HG03175 (cell line): Measurements from ENCODE around the gene DEFB129.
"Not testable (repeated sequence)": the region's sequence is repeated elsewhere in the genome, so short reads cannot be mapped to it uniquely, and the experiment has no call there.

Experiments
- ATAC-seq: cut with Tn5 transposase; IDR thresholded peaks from one replicate; pipeline ENCODE4 v1.9.1; 2021; ENCODE audit warnings: mild to moderate bottlenecking, moderate library complexity; ENCODE audit not compliant: unreplicated experiment

Gene DEFB129

GRCh38 chr20:251354-251753 lies 24.3 kb downstream of the DEFB129 start:
- ATAC-seq = no peak

GRCh38 chr20:252801-253200 lies 25.7 kb downstream of the DEFB129 start:
- ATAC-seq = no peak

GRCh38 chr20:253447-253846 lies 26.4 kb downstream of the DEFB129 start:
- ATAC-seq = not testable (repeated sequence)

- ATAC-seq = no peak
These were observed 30.4 kb downstream of the DEFB129 start, which contains the start of gene DEFB132 for GRCh38 chr20:257419-257818. Gene DEFB132 (plus strand): TSS chr20:257724. CDS start chr20:257779, 55 bp downstream.

GRCh38 chr20:258269-258858 lies 31.3 kb downstream of the DEFB129 start:
- ATAC-seq = no peak

GRCh38 chr20:258963-259362 lies 31.9 kb downstream of the DEFB129 start:
- ATAC-seq = no peak

GRCh38 chr20:259981-260380 lies 32.9 kb downstream of the DEFB129 start:
- no peak for ATAC-seq

- ATAC-seq = no peak
These were observed 36.6 kb downstream of the DEFB129 start for GRCh38 chr20:263701-264100.

GRCh38 chr20:266596-267562 lies 39.8 kb downstream of the DEFB129 start:
- ATAC-seq = peak; percentile 93

- ATAC-seq = no peak
These were observed 43.5 kb downstream of the DEFB129 start for GRCh38 chr20:270517-270916.

- ATAC-seq = no peak
These were observed 44.0 kb downstream of the DEFB129 start for GRCh38 chr20:271069-271468.

GRCh38 chr20:271528-271927 lies 44.5 kb downstream of the DEFB129 start:
- ATAC-seq = no peak

- no peak for ATAC-seq
These were observed 45.7 kb downstream of the DEFB129 start for GRCh38 chr20:272718-273117.

GRCh38 chr20:273884-274283 lies 46.8 kb downstream of the DEFB129 start:
- no peak for ATAC-seq

GRCh38 chr20:275791-276190 lies 48.7 kb downstream of the DEFB129 start:
- no peak for ATAC-seq

- ATAC-seq = no peak
These were observed 49.8 kb downstream of the DEFB129 start for GRCh38 chr20:276620-277495.

GRCh38 chr20:277496-277781 lies 50.4 kb downstream of the DEFB129 start:
- no peak for ATAC-seq

GRCh38 chr20:278181-278580 lies 51.1 kb downstream of the DEFB129 start:
- ATAC-seq = no peak

GRCh38 chr20:278607-279571 lies 51.8 kb downstream of the DEFB129 start:
- no peak for ATAC-seq
